Frontal cortex (tissue), 4 donors: ENCODE data around the gene HEMGN. TPM values are rescaled to one million over a fixed set of nuclear protein-coding genes. Genes with fewer than 3 reads are reported as not detected.

Experiments
- DNase-seq, 2 donors: peaks; one replicate each; pipeline ENCODE4 v3.0.0; 2012; ENCODE audit warnings: low spot score in 2 of 2
- FAIRE-seq: peaks from 2 replicates; lab custom pipeline; 2012; peaks lifted over from hg19 to GRCh38; lab: Jason Lieb, UNC
- small RNA-seq: library from RNA; depleted of rRNA; stranded (forward); fragments of <200 nt; gene quantifications from one replicate; pipeline ENCODE3, GENCODE V24; 2014
- total RNA-seq: library from RNA; depleted of rRNA; stranded (reverse); fragments of >200 nt; gene quantifications from one replicate; pipeline ENCODE4 v1.2.3, GENCODE V29; 2014
- donor health status: control.
- donor health status: control.
- donor health status: control.

Gene HEMGN
- total RNA-seq, 1 donor from 2014 or later, result 3.7 TPM

GRCh38 chr9:97905228-97905627 is 32.7 kb downstream of the HEMGN start:
- DNase-seq, result no peak
- no peak for FAIRE-seq

GRCh38 chr9:97904725-97905124 is 33.2 kb downstream of the HEMGN start:
- no peak for DNase-seq
- no peak for FAIRE-seq

GRCh38 chr9:97903177-97903576 is 34.8 kb downstream of the HEMGN start:
- no peak for FAIRE-seq

GRCh38 chr9:97900738-97901565 is 37.0 kb downstream of the HEMGN start:
- DNase-seq (peak; percentile 12 to 52), FAIRE-seq (no peak)

More at GRCh38 chr9:97903177-97903576, 34.8 kb downstream of the HEMGN start:
- DNase-seq, result no peak

- no peak for DNase-seq
- FAIRE-seq, result no peak
Measured at GRCh38 chr9:97900103-97900737, 37.8 kb downstream of the HEMGN start.

GRCh38 chr9:97895695-97896332 is 42.2 kb downstream of the HEMGN start:
- FAIRE-seq (no peak), DNase-seq (no peak)

- FAIRE-seq (no peak), DNase-seq (no peak)
Measured at GRCh38 chr9:97895211-97895610, 42.8 kb downstream of the HEMGN start.

GRCh38 chr9:97892421-97892820 is 45.6 kb downstream of the HEMGN start:
- FAIRE-seq, result no peak
- no peak for DNase-seq

GRCh38 chr9:97891736-97892135 is 46.2 kb downstream of the HEMGN start:
- FAIRE-seq (no peak), DNase-seq (no peak)

- DNase-seq (no peak), FAIRE-seq (no peak)
Measured at GRCh38 chr9:97889941-97890887, 47.8 kb downstream of the HEMGN start.

GRCh38 chr9:97880336-97880735 is 57.6 kb downstream of the HEMGN start:
- no peak for FAIRE-seq

More at GRCh38 chr9:97880336-97880735, 57.6 kb downstream of the HEMGN start:
- no peak for DNase-seq

Small RNA genes lying within 50 kb of the gene (small RNA-seq; reads per million reads assigned to genes)
- not detected for gene RF00019

Other genes with a start within 250 kb of the HEMGN start
- 21.2 TPM for gene XPA, start 240.8 kb downstream of the HEMGN start, total RNA-seq
- not detected for gene FOXE1, start 84.9 kb downstream of the HEMGN start, total RNA-seq
- 18.3 TPM for gene TRMO, start 15.7 kb downstream of the HEMGN start, total RNA-seq
- gene ANP32B, start 45.2 kb upstream of the HEMGN start, total RNA-seq, result 6.1 TPM
- 22.8 TPM for gene NANS, start 118.6 kb upstream of the HEMGN start, total RNA-seq
- 0.82 TPM for gene TRIM14, start 181.1 kb upstream of the HEMGN start, total RNA-seq